ENCODE measurements around the gene KRTAP5-10. TPM values are rescaled to one million over a fixed set of nuclear protein-coding genes. Genes with fewer than 3 reads are reported as not detected.
"Not testable (repeated sequence)": the region's sequence is repeated elsewhere in the genome, so short reads cannot be mapped to it uniquely, and the experiment has no call there.

The KRTAP5-10 gene
- total RNA-seq, 1 experiment from 2014 or later = not detected

DNA sequence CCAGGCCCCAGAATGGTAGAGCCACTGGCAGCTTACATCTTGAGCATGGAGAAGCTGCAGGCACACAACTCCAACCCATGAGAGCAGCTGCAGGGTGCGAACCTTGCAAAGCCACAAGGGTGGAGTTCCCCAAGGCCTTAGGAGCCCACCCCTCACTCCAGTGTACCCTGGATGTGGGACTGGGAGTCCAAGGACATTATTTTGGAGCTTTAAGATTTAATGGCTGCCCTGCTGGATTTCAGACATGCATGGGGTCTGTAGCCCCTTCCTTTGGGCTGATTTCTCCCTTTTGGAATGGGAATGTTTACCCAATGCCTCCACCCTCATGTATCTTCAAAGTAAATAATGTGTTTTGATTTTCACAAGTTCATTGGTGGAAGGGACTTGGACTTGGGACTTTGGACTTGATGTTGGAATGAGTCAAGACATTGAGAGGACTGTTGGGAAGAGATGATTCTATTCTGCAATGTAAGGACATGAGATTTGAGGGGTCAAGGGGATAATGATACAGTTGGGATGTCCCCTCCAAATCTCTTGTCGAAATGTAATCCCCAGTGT lies 39.3 kb upstream of the KRTAP5-10 start:
- Mint-ChIP-seq H3K9me3 (ENCODE audit: low read depth, unreplicated experiment) (no peaks in the 10 kb centered on the region), H3K4me1 (ENCODE audit: low read depth, unreplicated experiment) (no peaks in the 10 kb centered on the region), H3K27ac (ENCODE audit: unreplicated experiment) (no peak overlapping the region), H3K36me3 (ENCODE audit: insufficient read depth, unreplicated experiment) (no peaks in the 10 kb centered on the region), H3K27me3 (ENCODE audit: unreplicated experiment) (peaks cover 34% of the 10 kb centered on the region), H3K4me3 (ENCODE audit: low read depth, unreplicated experiment) (no peak overlapping the region)
- CTCF ChIA-PET = no interaction called here
- intact Hi-C loops (cut with micrococcal nuclease; ENCODE audit: unreplicated experiment) = no loop called here
- no peak for DNase-seq
- TF ChIP-seq, protein P1, sequence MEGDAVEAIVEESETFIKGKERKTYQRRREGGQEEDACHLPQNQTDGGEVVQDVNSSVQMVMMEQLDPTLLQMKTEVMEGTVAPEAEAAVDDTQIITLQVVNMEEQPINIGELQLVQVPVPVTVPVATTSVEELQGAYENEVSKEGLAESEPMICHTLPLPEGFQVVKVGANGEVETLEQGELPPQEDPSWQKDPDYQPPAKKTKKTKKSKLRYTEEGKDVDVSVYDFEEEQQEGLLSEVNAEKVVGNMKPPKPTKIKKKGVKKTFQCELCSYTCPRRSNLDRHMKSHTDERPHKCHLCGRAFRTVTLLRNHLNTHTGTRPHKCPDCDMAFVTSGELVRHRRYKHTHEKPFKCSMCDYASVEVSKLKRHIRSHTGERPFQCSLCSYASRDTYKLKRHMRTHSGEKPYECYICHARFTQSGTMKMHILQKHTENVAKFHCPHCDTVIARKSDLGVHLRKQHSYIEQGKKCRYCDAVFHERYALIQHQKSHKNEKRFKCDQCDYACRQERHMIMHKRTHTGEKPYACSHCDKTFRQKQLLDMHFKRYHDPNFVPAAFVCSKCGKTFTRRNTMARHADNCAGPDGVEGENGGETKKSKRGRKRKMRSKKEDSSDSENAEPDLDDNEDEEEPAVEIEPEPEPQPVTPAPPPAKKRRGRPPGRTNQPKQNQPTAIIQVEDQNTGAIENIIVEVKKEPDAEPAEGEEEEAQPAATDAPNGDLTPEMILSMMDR (IDR thresholded peaks at IDR 0.05; ENCODE audit: unreplicated experiment) = no peak
- BruUV-seq (replicated peaks) = no TSS peak

DNA sequence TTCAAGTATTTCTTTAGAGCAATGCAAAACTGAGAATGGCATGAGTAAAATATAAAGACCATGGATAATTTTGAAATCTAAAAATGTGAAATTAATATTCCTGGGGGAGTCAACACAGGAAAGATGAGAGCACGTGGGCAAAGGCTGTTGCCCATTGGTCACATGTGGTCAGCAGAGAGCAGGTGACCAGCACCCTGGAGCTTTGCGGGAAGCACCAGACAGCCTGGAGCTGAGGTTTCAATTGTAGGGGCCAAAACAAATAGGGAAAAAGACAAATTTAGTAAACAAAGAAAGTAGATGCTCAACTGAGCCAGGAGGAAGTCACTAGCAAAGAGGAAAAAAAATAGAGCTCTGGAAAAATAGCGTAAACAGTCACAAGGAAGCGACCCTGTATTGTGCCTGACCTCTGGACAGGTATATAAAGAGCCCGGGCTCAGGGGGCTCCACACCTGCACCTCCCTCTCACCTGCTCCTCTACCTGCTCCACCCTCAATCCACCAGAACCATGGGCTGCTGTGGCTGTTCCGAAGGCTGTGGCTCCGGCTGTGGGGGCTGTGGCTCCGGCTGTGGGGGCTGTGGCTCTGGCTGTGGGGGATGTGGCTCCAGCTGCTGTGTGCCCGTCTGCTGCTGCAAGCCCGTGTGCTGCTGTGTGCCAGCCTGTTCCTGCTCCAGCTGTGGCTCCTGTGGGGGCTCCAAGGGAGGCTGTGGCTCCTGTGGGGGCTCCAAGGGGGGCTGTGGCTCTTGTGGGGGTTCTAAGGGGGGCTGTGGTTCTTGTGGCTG lies 38.4 kb upstream of the KRTAP5-10 start, which contains the start of gene KRTAP5-7:
KRTAP5-7 (plus strand) TSS at position 472 of the 780 bp plus-strand sequence; CDS start at position 506, 34 bp downstream.
- H3K27ac Mint-ChIP-seq (ENCODE audit: unreplicated experiment); H3K9me3 Mint-ChIP-seq (ENCODE audit: low read depth, unreplicated experiment); H3K36me3 Mint-ChIP-seq (ENCODE audit: insufficient read depth, unreplicated experiment); H3K4me3 Mint-ChIP-seq (ENCODE audit: low read depth, unreplicated experiment); DNase-seq; H3K4me1 Mint-ChIP-seq (ENCODE audit: low read depth, unreplicated experiment); CTCF ChIA-PET; intact Hi-C loops (cut with micrococcal nuclease; ENCODE audit: unreplicated experiment); BruUV-seq (replicated peaks): not testable (repeated sequence)
- H3K27me3 Mint-ChIP-seq (ENCODE audit: unreplicated experiment) = peaks cover 34% of the 10 kb centered on the region

DNA sequence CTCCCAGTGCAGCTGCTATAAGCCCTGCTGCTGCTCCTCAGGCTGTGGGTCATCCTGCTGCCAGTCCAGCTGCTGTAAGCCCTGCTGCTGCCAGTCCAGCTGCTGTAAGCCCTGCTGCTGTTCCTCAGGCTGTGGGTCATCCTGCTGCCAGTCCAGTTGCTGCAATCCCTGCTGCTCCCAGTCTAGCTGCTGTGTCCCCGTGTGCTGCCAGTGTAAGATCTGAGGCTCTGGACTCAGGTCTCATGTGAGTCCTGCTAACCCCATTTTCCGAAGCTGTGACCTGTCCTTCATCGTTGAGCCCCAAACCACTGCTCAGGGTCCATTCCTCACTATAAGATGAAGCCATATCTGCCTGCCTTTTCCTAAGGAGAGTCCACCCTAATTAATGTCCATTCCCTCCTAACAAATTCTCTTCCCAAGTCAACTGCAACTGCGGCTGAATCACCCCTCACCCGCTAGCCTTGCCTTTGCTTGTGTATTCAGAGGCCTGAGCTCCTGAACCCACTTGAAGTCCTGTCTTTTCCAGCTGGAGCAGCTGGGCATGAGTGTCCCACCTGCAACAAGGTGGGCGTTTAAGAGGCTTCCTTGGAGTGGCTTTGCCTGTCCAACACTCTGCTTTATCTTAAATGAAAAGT lies 37.7 kb upstream of the KRTAP5-10 start:
- DNase-seq = no peak
- Mint-ChIP-seq H3K4me3 (ENCODE audit: low read depth, unreplicated experiment) (no peak overlapping the region), H3K27ac (ENCODE audit: unreplicated experiment) (no peak overlapping the region), H3K36me3 (ENCODE audit: insufficient read depth, unreplicated experiment) (no peaks in the 10 kb centered on the region), H3K27me3 (ENCODE audit: unreplicated experiment) (peaks cover 34% of the 10 kb centered on the region), H3K9me3 (ENCODE audit: low read depth, unreplicated experiment) (no peaks in the 10 kb centered on the region), H3K4me1 (ENCODE audit: low read depth, unreplicated experiment) (no peaks in the 10 kb centered on the region)
- CTCF ChIA-PET = no interaction called here
- BruUV-seq (replicated peaks) = no TSS peak
- TF ChIP-seq, protein P1 (IDR thresholded peaks at IDR 0.05; ENCODE audit: unreplicated experiment) = no peak
- intact Hi-C loops (cut with micrococcal nuclease; ENCODE audit: unreplicated experiment) = no loop called here

DNA sequence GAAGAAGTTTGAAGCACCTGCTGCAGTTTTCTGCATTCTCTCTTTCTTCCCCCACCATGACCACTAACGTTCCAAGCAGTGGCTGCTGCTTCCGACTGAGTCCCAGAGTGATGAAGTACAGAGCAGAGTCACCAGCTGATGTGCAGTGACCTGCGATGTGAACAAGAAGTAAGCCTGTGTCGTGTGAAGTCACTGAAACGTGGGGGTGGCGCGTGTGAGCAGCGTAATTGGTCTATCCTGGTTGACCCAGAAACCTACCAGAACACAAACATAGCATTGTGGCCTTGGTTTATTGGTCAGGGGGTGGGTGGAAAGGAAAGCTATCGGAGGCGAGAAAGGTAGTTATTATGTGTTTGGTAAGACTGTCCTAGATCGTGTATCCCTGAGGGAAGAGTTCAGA lies 34.8 kb upstream of the KRTAP5-10 start:
- TF ChIP-seq, protein P1 (IDR thresholded peaks at IDR 0.05; ENCODE audit: unreplicated experiment) = no peak
- Mint-ChIP-seq H3K4me1 (ENCODE audit: low read depth, unreplicated experiment) (no peaks in the 10 kb centered on the region), H3K36me3 (ENCODE audit: insufficient read depth, unreplicated experiment) (no peaks in the 10 kb centered on the region), H3K27me3 (ENCODE audit: unreplicated experiment) (peaks cover 33% of the 10 kb centered on the region), H3K27ac (ENCODE audit: unreplicated experiment) (no peak overlapping the region), H3K4me3 (ENCODE audit: low read depth, unreplicated experiment) (no peak overlapping the region), H3K9me3 (ENCODE audit: low read depth, unreplicated experiment) (no peaks in the 10 kb centered on the region)
- no peak for DNase-seq
- CTCF ChIA-PET = no interaction called here
- no TSS peak for BruUV-seq (replicated peaks)
- intact Hi-C loops (cut with micrococcal nuclease; ENCODE audit: unreplicated experiment) = no loop called here

All from Calu3 (cell line).